IPS-NIHi7 (cell line): ENCODE measurements around the gene KLK7.
"Not testable (repeated sequence)": the region's sequence is repeated elsewhere in the genome, so short reads cannot be mapped to it uniquely, and the experiment has no call there.

Experiments used
- DNase-seq: peaks from one replicate; pipeline ENCODE4 v3.0.0; 2012; ENCODE audit warnings: mixed read lengths; ENCODE audit errors: extremely low spot score

The KLK7 gene

DNA sequence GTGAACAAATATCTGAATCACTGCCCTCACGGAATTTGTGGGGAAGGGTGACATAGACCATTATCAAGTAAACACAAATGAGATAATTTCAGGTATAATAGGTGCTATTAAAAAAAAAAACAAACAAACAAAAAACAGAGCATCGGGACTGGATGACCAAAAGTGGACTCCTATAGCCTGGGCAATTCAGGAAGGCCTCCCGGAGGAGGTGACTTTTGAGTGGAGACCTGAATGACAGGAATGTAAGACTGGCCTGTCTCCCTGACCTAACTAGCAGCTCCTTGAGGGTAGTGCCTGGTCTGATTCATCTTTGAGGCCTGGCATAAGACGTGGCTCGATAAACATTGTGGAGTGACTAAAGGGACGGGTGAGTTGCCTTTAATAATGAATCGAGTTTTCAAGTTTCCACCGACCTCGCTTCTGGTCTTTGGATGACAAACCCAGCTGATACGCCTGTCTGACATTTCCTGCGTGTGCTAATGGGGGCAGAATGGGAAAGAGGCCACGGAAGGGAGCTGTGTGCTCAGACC is 29.0 kb upstream of the KLK7 start:
- DNase-seq = no peak

DNA sequence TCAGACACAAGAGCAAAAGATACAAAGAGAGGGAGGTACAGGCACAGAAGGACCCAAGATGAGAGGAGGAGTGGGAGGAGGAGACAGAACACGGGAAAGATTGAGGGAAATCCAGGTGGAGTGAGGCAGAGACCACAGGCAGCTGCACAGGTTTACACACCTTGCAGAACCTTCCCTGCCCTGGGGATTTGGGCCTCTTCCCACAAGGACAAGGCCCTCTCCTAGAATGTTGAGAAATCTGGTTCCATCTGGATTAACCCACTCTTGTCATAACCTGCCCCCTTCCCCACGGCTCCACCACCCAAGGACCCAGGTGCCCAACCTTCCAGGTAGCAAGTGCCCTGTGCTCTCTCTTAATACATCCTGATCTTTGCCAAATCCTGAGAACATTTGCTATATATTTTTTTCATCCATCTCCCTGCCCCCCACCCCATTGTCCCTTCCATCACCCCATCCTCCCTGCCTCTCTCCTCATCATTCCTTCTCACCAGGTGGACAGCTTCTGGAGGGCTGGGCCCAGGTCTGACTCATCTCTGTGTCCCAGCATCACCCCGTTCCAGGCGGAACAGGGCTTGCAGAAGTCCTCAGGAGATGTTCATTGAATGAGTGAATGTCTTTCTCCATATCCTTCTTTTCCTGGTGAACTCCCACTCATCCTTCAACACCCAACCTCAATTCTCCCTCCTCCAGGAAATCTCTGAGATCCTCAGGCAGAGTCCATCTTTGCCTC is 26.5 kb upstream of the KLK7 start:
- no peak for DNase-seq

DNA sequence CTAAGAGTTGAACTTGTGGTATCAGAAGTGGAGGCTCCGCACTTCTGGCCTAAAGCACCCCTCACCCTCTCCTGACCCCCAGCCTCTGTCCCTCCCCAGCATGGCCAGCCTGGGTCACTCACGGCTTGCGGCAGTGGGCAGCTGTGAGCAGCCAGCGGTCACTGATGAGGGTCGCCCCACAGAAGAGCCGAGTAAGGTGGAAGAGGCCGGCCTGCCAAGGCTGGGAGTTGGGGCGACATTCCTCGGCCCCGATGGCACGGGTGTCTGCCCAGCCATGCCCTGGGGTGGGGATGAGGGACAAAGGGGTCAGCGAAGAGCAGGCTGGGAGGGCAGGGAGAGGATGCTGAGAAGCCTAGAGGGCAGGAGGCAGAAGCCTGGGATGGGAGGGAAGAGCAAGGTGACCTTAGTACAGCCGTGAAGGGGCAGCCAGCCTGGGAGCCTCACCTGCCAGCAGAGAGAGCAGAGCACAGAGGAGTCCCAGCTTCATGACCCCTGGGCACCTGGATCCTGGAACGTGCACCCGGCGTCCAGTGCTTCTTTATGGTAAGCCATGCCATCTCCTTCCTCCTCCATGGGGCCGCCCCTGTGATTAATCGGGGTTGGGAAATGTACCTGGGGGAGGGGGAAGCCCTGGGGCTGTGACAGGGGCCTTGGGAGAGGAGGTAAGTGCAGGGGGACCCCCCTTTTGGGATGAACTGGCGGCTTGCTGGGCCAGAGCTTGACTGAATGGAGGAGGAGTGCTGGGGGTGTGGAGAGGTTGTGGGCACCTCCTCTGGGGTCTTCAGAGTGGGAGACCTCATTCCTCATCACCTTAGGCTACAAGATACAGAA is 25.6 kb upstream of the KLK7 start:
- no peak for DNase-seq

DNA sequence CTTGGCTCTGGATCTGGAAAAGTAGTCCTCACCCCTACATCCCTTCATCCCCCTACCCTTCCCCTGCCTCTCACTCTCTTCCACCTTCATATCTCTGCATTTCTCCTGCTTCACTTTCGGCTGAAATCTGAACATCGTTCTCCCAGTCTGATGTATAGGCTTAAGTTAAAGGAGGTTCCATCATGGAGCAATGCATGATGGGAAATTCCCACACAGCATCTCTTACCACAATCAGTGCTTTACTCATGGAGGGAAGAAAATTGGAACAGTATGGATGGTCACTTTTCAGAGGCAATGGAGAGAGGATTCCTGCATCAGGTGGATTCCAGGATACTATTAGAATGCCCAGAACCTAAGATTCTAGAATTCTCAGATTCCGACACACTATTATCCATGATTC is 23.8 kb upstream of the KLK7 start:
- DNase-seq = no peak

DNA sequence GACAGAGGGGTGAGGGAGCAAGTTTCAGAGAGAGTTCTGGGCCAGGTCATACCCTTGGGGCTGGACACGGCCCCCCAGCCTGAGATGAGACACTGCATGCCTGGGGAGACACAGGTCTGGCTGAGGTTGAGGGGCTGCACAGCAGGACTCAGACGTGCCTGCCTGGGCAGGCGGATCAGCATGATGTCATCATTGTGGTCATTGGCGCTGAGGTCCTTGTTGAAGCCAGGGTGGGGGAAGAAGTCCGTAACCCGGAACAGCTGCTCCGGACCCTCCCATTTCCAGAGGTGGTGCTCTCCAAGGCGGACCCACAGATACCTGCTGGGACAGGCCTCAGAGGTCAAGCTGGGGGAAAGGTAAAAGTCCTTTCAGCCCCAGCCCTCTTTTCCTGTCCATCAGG is 22.7 kb upstream of the KLK7 start:
- DNase-seq = no peak

DNA sequence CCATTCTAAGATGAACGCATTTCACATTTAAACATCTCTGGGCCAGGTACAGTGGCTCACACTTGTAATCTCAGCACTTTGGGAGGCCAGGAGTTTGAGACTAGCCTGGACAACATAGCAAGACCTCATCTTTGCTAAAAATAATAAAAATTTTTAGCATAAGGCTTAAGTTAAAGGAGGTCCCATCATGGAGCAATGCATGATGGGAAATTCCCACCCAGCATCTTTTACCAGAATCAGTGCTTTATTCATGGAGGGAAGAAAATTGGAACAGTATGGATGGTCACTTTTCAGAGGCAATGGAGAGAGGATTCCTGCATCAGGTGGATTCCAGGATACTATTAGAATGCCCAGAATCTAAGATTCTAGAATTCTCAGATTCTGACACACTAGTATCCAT is 21.5 kb upstream of the KLK7 start:
- no peak for DNase-seq

DNA sequence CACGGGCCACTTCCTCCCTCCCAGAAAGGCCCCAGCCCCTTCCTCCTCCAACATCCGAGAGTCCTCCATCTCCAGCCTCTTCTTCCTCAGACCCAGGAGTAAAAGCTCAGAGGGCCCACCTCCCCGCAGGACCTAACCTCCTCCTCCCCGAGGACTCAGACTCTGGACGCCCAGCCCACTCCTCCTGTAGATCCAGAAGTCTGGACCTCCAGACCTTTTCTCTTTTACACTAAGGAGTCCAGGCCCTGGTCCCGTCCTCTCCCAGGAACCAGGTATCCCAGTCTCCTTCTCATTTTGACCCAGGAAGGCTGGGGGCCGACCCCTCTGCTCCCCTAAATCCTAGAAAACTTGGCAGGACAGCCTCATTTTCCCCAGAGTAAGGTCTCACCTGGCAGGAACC is 19.6 kb upstream of the KLK7 start:
- DNase-seq = no peak

DNA sequence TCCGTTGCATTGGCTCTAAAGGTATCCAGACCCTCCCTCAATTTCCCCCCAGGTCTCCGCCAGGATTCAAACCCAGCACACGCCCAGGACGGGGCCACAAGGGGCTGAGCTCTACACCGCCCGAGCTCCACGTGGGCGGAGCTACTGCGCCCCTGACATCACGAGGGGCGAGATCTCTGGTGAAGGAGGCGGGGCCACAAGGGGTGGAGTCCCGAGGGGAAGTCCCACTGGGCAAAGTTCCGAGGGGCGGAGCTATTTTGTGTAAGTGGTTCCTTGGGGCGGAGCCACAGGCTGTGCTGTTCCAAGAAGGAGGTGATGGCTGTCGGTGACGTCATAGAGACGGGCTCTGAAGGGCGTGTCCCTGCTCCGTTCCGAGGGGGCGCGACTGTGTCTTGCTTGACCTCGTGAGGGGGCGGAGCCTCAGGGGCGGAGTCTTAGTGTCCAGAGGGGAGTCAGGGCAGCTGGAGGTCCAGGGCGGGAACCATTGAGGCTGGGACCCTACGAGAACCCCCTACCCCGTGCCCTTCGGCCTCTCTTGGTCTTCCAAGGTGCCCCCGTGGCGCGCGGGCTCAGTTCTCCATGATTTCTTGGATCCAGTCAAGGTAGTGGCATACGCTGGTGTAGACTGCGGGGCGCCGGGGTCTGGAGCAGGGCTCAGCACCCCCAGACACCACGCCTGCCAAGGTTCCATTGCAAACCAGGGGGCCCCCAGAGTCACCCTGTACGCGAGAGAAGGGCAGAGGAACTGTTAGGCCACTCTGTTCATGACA is 19.0 kb upstream of the KLK7 start:
- DNase-seq = peak; percentile 96

DNA sequence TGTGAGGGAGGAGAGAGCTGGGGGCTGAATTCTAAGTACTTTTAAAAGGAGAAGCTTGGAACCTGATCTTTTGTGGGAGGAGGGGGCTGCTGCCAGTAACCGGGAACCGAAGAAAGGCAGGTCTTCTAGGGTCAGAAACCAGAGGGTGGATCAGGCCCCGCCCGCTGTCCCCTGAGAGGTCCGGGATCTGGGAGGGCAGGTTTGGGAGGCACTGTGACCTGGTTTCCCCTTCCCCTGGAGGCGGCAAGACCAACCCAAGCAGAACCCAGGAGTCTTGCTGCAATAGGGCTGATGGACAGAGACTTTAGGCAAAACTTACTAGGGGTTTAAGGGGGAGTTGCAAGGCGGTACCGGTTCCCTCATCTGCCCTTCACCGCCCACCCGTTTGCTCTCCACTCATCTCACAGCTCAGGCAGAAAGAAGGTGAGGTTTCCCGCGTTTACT is 18.4 kb upstream of the KLK7 start:
- DNase-seq = peak; percentile 65

DNA sequence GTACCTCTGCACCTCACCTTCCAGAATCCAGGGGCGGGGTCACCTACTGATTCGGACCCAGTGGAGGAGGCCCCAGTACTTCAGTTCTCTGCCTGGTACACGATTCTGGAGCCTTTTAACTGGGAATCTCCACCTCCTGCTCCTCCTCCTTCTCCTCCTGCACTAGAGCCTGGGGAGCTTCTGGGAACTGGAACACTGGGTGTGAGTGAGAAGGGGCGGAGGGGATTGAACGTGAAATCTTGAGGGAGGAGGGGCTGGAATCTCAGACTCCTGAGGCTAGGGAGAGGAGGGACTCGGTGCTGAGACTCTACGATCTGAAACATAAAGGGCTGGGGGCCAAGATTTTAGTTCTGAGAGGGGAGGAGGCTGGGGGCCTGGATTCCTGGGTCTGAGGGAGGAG is 17.8 kb upstream of the KLK7 start, which contains the start of gene KLK8:
KLK8 (minus strand) TSS at position 90 of the 400 bp plus-strand sequence. CDS start 437 bp downstream, outside the sequence.
- DNase-seq = peak; percentile 52

DNA sequence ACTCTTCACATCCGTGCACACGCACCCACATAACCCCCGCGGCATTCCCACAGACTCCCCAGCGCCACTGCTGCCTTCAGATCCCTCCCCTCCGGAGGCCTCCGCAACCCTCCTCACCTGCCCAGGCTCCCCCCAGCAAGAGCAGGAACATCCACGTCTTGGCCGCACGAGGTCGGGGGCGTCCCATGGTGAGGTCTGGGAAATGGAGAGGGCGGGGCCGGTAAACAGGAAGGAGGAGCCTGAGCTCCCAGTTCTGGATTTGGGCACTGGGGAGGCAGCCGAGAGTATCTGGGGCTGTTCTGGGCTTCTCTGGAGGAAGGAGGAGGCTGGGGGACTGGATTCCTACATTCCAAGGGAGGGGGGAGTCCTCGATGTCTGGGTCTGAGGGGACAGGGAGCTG is 17.3 kb upstream of the KLK7 start:
- peak; percentile 77 for DNase-seq

DNA sequence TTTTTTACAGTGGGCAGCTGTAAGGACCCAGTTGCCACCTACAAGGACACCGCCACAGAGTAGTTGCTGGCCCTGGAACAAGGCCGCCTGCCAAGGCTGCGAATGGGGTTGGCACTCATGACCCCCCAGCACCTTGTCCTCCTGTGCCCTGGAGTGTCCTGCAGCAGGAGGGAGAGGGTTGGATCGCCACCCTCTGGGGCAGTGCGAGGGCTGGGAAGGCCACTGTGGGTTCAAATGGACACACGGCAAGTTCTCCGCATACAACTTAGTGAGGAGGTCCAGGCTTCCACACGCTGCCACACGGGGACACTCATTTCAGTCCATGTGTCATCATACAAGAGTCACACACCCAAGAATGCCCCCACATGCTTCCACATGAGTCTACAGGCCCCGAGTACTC is 16.7 kb upstream of the KLK7 start:
- no peak for DNase-seq

DNA sequence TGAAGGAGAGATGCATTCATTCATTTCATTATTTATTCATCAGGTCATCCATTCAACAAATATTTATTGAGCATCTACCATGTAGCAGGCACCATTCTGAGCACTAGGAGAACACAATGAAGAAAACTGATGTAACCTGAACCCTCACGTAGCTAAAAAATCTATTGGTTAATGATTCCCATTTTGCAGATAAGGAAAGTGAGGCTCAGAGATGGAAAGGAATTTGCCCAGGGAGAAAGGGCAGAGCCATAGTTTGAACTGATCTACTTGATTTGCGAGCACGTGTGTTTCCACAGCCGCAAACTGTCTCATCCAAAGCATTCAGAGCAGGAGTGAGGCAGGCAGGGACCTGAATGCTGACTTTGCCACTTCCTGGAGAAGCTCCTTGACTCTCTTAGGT is 15.0 kb upstream of the KLK7 start:
- no peak for DNase-seq

DNA sequence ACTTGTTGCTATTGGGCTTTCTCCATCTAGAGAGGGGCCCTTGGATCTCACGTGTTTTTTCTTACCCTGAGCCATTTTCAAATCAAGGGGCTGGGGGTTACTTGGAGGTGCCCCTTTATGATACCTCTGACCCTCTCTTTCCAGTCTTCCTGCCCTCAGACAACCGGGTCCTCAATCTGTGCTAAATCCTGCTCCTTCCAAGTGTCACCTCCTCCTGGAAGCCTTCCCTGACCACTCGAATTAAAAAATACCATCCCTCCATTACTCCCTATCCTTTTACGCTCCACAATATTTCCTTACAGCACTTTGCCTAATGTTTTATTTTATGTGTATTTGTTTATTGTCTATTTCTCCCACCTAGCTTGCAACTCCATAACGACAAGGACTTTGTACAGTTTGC is 14.3 kb upstream of the KLK7 start:
- no peak for DNase-seq

DNA sequence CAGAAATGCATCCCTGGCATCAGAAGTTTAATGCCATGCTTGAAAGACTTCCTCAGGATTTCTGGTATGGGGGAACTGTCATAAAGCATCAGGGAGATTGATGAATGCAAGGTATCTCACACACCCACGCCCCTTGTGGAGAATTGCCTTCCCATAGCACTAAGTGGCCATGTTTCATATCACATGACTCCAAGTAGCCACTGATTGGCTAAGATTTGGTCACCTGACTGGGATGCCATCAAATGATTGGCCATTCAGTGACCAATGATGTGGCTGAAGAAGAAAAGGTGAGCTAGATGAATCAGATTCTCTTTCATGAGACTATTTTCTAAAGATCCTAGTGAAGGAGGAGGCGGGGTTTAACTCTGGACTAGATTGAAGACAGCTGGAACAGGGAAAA is 10.4 kb upstream of the KLK7 start:
- peak; percentile 38 for DNase-seq

DNA sequence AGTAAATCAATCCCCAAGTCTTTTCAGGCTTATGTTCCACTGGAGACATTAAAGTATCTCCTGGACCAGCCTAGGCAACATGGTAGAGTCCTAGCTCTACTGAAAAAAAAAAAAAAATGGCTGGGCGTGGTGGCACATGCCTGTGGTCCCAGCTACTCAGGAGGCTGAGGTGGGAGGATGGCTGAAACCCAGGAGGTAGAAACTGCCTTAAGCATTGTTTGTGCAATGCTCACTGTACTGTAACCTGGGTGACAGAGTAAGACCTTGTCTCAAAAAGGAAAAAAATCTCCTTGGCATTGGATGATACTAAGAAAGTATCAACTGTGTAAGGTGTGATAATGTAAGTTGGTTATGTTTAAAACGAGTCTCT is 8.9 kb upstream of the KLK7 start:
- DNase-seq = no peak

DNA sequence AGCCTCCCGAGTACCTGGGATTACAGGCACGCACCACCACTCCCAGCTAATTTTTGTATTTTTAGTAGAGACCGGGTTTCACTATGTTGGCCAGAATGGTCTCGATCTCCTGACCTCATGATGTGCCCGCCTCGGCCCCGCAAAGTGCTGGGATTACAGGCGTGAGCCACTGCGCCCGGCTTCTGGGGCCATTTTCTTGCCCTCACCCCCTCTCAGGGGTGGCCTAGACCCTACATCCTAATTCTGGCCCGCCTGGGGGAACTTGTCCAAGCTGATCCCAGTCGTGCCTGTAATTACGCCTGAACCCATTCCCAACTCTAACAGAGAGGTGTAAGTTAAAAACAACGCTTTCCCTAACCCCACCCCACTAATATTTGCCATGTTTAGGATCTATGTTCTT is 699 bp upstream of the KLK7 start:
- not testable (repeated sequence) for DNase-seq

DNA sequence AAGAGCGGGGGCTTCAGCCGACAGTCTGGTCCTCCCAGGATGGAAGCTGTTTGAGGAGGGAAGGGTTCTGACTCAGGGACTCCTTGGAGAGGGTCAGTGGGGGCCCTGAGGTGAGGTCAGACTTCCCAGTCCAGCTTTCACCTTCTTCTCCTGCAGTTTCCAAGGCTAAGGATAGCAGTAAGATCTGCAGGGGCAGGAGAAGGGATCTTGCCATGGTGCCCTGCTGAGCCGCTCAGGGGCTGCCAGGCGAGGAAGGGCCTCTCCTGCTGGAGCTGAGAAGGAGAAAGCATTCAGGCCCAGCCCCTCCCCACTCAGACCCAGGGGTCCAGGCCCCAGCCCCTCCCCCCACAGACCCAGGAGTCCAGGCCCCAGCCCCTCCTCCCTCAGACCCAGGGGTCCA is 1.5 kb downstream of the KLK7 start:
- DNase-seq = no peak

DNA sequence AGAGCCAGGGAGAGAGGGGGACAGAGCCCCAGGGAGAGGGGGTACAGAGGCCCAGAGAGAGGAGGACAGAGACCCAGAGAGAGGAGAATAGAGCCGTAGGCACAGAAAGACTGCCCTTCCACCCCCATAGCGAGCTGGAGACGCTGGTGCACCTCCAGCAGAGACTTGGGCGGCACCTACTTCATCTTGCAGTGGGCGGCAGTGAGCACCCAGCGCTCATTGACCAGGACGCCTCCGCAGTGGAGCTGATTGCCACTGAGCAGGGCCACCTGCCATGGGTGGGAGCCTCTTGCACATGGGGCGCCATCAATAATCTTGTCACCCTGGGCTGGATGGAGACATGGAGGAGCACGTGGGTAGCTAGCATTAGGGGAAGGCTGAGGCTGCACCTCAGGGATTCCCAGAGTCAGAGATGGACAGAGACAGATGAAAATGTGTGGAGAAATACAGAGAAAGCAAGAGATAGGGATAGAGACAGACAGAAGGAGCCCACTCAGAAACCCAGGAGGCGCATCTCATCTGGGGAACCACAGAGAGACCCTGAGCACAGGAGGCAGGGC is 2.0 kb downstream of the KLK7 start:
- DNase-seq = no peak

DNA sequence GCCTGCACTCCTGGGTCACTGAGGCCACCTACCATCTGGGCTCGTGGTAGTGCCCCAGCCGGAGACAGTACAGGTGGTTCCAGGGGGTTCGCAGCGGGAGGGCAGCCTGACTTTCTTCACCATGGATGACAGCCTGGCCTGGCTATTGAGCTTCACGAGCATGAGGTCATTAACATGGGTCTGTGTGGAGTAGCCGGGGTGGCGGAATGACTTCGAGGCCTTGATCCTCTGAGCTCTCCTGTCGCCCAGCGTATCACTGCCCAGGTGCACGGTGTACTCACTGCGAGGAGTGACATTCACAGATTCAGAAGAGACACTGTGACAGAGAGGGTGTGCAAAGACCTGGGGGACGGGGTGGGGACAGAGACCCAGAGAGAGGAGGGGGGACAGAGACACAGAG is 3.5 kb downstream of the KLK7 start:
- no peak for DNase-seq

DNA sequence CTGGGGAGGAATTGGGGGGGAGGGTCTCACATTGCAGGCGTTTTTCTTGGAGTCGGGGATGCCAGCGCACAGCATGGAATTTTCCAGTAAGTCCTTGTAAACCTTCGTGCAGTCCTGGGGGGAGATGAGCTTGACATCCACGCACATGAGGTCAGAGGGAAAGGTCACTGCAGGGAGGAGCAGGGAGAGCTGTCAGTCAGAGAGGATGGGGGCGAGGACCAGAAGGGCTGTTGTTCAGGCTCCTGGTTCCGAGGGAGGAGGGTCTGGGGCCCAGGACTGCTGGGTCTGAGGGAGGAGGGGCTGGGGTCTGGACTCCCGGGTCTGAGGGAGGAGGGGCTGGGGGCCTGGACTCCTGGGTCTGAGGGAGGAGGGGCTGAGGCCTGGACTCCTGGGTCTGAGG is 4.0 kb downstream of the KLK7 start:
- no peak for DNase-seq
